ENCODE measurements around the gene ZNF691. TPM values are rescaled to one million over a fixed set of nuclear protein-coding genes. Genes with fewer than 3 reads are reported as not detected.

The ZNF691 gene
- polyA plus RNA-seq, 1 of the 3 experiments (the other 2 are of a cell fraction), result 7.2 TPM

GRCh38 chr1:42877380-42877779 lies 31.0 kb downstream of the ZNF691 start:
- Histone ChIP-seq H3K36me3 (replicated peaks in 1 of 2; ENCODE audit: control insufficient read depth in 1 of 2, insufficient read depth in 2 of 2, low read length in 1 of 2) (no peaks in the 10 kb centered on the region), H3K9me3 (no peaks in the 10 kb centered on the region; the same call in 1 of the 2 replicates), H3K27me3 (ENCODE audit: insufficient read depth) (no peaks in the 10 kb centered on the region), H3K9ac (no peak overlapping the region), H3F3A (replicated peaks; ENCODE audit: insufficient read depth) (no peaks in the 10 kb centered on the region), H4K20me1 (ENCODE audit: insufficient read depth) (no peaks in the 10 kb centered on the region), H3K79me2 (ENCODE audit: insufficient read depth) (no peaks in the 10 kb centered on the region), H3K4me2 (no peak overlapping the region), H3K4me1 (ENCODE audit: control insufficient read depth in 1 of 2, insufficient read depth in 2 of 2, low read depth in 1 of 2, low read length in 1 of 2) (no peaks in the 10 kb centered on the region), H2AFZ (ENCODE audit: low read depth) (no peak overlapping the region), H3K27ac (ENCODE audit: low read depth in 2 of 2, low read length in 1 of 2) (no peak overlapping the region), H3K4me3 (ENCODE audit: low read depth in 2 of 2, low read length in 1 of 2) (no peak overlapping the region), H3K9me2 (no peaks in the 10 kb centered on the region)
- no peak for DNase-seq
- WGBS (ENCODE audit: low lambda C conversion rate), result 46% methylated on average over 2 of the region's 2 CpGs
- ChIA-PET POLR2A (no interaction called here), CTCF (interaction anchor here (1.8 kb wide), 1 partner anchor 196 kb away, joined by 7 read pairs; no protein-coding TSS in a partner anchor)
- TF ChIP-seq MAX (IDR thresholded peaks at IDR 0.05; ENCODE audit: low read depth) (no peak), CTCF (IDR thresholded peaks at IDR 0.05) (no peak), RFX5 (IDR thresholded peaks at IDR 0.05; ENCODE audit: low read length) (no peak), EZH2phosphoT487 (IDR thresholded peaks at IDR 0.05; ENCODE audit: borderline replicate concordance, low read depth) (no peak), POLR2AphosphoS5 (IDR thresholded peaks at IDR 0.05; ENCODE audit: low read depth, low read length) (no peak), IRF3 (IDR thresholded peaks at IDR 0.05; ENCODE audit: low read depth, low read length) (no peak), CHD2 (IDR thresholded peaks at IDR 0.05; ENCODE audit: low read length, partially characterized antibody) (no peak), GATA2 (CRISPR knock-in tag; IDR thresholded peaks at IDR 0.05) (no peak), EP300 (IDR thresholded peaks at IDR 0.05; ENCODE audit: borderline replicate concordance in 1 of 2, low read depth in 1 of 2, low read length in 1 of 2) (no peak), RAD21 (IDR thresholded peaks at IDR 0.05; ENCODE audit: low read length) (no peak), NFIC (IDR thresholded peaks at IDR 0.05; ENCODE audit: borderline replicate concordance) (no peak), ZBTB33 (IDR thresholded peaks at IDR 0.05; ENCODE audit: borderline replicate concordance, low read depth) (no peak), USF2 (IDR thresholded peaks at IDR 0.05; ENCODE audit: borderline replicate concordance, low read depth, low read length) (no peak), SIN3A (IDR thresholded peaks at IDR 0.05; ENCODE audit: borderline replicate concordance, low read depth, low read length) (no peak), RXRA (IDR thresholded peaks at IDR 0.05; ENCODE audit: borderline replicate concordance, low read depth) (no peak), PBX3 (IDR thresholded peaks at IDR 0.05) (no peak), TEAD4 (IDR thresholded peaks at IDR 0.05; ENCODE audit: borderline replicate concordance, insufficient read depth) (no peak), MXI1 (IDR thresholded peaks at IDR 0.05; ENCODE audit: low read depth, low read length) (no peak), USF1 (IDR thresholded peaks at IDR 0.05; ENCODE audit: borderline replicate concordance, low read depth) (no peak), NRF1 (IDR thresholded peaks at IDR 0.05; ENCODE audit: low read depth, low read length) (no peak)
